Osteoblast (primary cell): Measurements from ENCODE around the gene MANEAL. TPM values are rescaled to one million over a fixed set of nuclear protein-coding genes. Genes with fewer than 3 reads are reported as not detected.

ENCODE experiments used
- DNase-seq: peaks from one replicate; pipeline ENCODE4 v3.0.0; 2011; ENCODE audit warnings: low spot score, mixed read lengths; ENCODE audit not compliant: insufficient read length; ENCODE audit errors: missing footprints
- H2AFZ ChIP-seq: 2 replicates; pipeline ENCODE4 v1.6.0; 2011; ENCODE audit warnings: mild to moderate bottlenecking, low read length
- H3K27ac ChIP-seq: 2 replicates; pipeline ENCODE4 v1.5.1; 2011; ENCODE audit warnings: mild to moderate bottlenecking, low read depth, low read length, moderate library complexity
- H3K27me3 ChIP-seq: 2 replicates; pipeline ENCODE4 v1.6.0; 2012; ENCODE audit warnings: mild to moderate bottlenecking, control low read depth, inconsistent platforms, low read length, moderate library complexity; ENCODE audit not compliant: insufficient read depth
- H3K36me3 ChIP-seq: 2 replicates; pipeline ENCODE4 v1.5.1; 2011; ENCODE audit warnings: mild to moderate bottlenecking, low read length, control low read depth, moderate library complexity; ENCODE audit not compliant: insufficient read depth
- H3K4me1 ChIP-seq: 2 replicates; pipeline ENCODE4 v1.5.1; 2011; ENCODE audit warnings: mild to moderate bottlenecking, low read length, control low read depth, moderate library complexity; ENCODE audit not compliant: insufficient read depth
- H3K4me2 ChIP-seq: 2 replicates; pipeline ENCODE4 v1.6.0; 2011; ENCODE audit warnings: mild to moderate bottlenecking, low read length; ENCODE audit not compliant: insufficient read depth
- H3K4me3 ChIP-seq: fragments of 200-600 bp; sonication (generic); 3 replicates; pipeline ENCODE4 v1.5.1; 2012; ENCODE audit warnings: mild to moderate bottlenecking, low read length, inconsistent platforms; ENCODE audit not compliant: insufficient read depth
- H3K79me2 ChIP-seq: 2 replicates; pipeline ENCODE4 v1.6.0; 2012; ENCODE audit warnings: mild to moderate bottlenecking, low read length, control low read depth, inconsistent platforms; ENCODE audit not compliant: insufficient read depth
- H3K9me3 ChIP-seq: 2 replicates; pipeline ENCODE4 v1.5.1; 2011; ENCODE audit warnings: low read depth, low read length, control low read depth
- H4K20me1 ChIP-seq: 2 replicates; pipeline ENCODE4 v1.6.0; 2012; ENCODE audit warnings: mild to moderate bottlenecking, low read length, control low read depth; ENCODE audit not compliant: insufficient read depth
- total RNA-seq: library from RNA; depleted of rRNA; stranded (reverse); fragments of >200 nt; gene quantifications from 2 replicates; pipeline ENCODE4 v1.2.3, GENCODE V29; 2012
- TF ChIP-seq, protein P1 (sequence below): IDR thresholded peaks from 2 replicates; pipeline ENCODE4 v1.5.1; 2011; ENCODE audit warnings: mild to moderate bottlenecking, low read depth, low read length, moderate library complexity; ENCODE audit errors: extremely low read depth

MANEAL gene
- total RNA-seq, 1 donor: 0.36 TPM

- no peaks in the 10 kb centered on the region for H3K9me3 ChIP-seq
- peaks cover 47% of the 10 kb centered on the region for H3K27me3 ChIP-seq
These were observed 29.7 kb upstream of the MANEAL start for GRCh38 chr1:37763791-37764413.

GRCh38 chr1:37764414-37764825 is 29.2 kb upstream of the MANEAL start:
- Histone ChIP-seq H3K27ac (no peak overlapping the region), H3K4me3 (no peak overlapping the region), H3K27me3 (peaks cover 50% of the 10 kb centered on the region), H3K36me3 (no peaks in the 10 kb centered on the region), H3K9me3 (no peaks in the 10 kb centered on the region), H3K4me2 (no peak overlapping the region), H3K4me1 (no peaks in the 10 kb centered on the region), H3K79me2 (no peaks in the 10 kb centered on the region), H4K20me1 (no peaks in the 10 kb centered on the region), H2AFZ (no peak overlapping the region)
- TF ChIP-seq, protein P1, sequence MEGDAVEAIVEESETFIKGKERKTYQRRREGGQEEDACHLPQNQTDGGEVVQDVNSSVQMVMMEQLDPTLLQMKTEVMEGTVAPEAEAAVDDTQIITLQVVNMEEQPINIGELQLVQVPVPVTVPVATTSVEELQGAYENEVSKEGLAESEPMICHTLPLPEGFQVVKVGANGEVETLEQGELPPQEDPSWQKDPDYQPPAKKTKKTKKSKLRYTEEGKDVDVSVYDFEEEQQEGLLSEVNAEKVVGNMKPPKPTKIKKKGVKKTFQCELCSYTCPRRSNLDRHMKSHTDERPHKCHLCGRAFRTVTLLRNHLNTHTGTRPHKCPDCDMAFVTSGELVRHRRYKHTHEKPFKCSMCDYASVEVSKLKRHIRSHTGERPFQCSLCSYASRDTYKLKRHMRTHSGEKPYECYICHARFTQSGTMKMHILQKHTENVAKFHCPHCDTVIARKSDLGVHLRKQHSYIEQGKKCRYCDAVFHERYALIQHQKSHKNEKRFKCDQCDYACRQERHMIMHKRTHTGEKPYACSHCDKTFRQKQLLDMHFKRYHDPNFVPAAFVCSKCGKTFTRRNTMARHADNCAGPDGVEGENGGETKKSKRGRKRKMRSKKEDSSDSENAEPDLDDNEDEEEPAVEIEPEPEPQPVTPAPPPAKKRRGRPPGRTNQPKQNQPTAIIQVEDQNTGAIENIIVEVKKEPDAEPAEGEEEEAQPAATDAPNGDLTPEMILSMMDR: no peak
- peak; percentile 95 for DNase-seq

More at GRCh38 chr1:37763791-37764413, 29.7 kb upstream of the MANEAL start:
- no peak overlapping the region for H3K4me2 ChIP-seq
- H3K79me2 ChIP-seq: no peaks in the 10 kb centered on the region
- DNase-seq: peak; percentile 67
- H4K20me1 ChIP-seq: no peaks in the 10 kb centered on the region
- TF ChIP-seq, protein P1: no peak
- no peak overlapping the region for H3K27ac ChIP-seq
- no peak overlapping the region for H3K4me3 ChIP-seq
- H3K4me1 ChIP-seq: no peaks in the 10 kb centered on the region
- no peak overlapping the region for H2AFZ ChIP-seq
- H3K36me3 ChIP-seq: no peaks in the 10 kb centered on the region

- TF ChIP-seq, protein P1: no peak
- H3K27ac ChIP-seq: no peak within 1 kb of the TSS
These were observed 28.7 kb upstream of the MANEAL start, which contains the start of gene EPHA10 for GRCh38 chr1:37764888-37765441. TSS of gene EPHA10 (minus strand) at chr1:37765120. CDS start at chr1:37765066, 54 bp downstream.

DNA sequence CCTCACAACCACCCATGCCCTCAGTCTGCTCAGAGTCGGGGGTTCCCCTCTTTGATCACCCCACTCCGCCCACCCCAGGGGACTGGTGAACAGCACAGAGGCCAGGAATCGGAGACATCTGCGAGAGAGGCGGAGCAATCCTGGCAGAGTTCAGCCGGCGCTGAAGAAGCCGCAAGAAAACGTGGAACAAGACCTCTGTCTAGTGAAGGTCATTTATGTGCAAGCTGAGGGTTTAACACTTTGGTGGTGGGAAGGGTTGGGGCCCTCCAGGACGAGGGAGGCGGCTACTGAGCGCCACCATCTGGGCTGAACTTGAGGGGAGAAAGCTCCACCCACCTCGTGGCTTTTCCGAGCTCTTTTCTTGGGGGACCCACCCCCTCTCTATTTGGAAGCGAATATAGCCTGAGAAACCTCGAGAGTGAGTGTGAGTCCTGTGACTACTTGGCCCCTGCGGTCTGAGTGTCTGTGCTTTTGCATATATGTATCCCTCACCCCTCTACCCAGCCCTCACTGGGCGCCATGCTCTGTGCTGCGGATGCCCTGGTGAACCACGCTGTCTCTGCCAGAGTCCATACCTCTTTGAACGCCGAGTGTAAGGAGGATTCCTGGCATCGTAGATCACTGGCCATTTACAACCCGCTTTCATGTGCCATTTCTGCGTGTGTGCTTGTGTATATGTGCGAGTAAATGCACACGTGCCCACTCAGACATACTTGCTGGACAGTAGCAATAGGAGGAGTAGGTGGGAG is 27.6 kb upstream of the MANEAL start:
- TF ChIP-seq, protein P1: no peak
- Histone ChIP-seq H3K4me2 (no peak overlapping the region), H3K27me3 (peaks cover 45% of the 10 kb centered on the region), H2AFZ (no peak overlapping the region), H3K79me2 (no peaks in the 10 kb centered on the region), H3K9me3 (no peaks in the 10 kb centered on the region), H3K36me3 (no peaks in the 10 kb centered on the region), H3K27ac (no peak overlapping the region), H3K4me1 (no peaks in the 10 kb centered on the region), H3K4me3 (no peak overlapping the region), H4K20me1 (no peaks in the 10 kb centered on the region)
- DNase-seq: no peak

More at GRCh38 chr1:37764888-37765441, 28.7 kb upstream of the MANEAL start, which contains the start of gene EPHA10:
- H4K20me1 ChIP-seq: no peaks in the 10 kb centered on the region
- H3K9me3 ChIP-seq: no peaks in the 10 kb centered on the region
- no peak for DNase-seq
- H3K4me2 ChIP-seq: no peak within 1 kb of the TSS
- H3K27me3 ChIP-seq: peaks cover 51% of the 10 kb centered on the region
- H2AFZ ChIP-seq: no peak within 1 kb of the TSS
- no peaks in the 10 kb centered on the region for H3K36me3 ChIP-seq
- H3K4me1 ChIP-seq: no peaks in the 10 kb centered on the region
- H3K79me2 ChIP-seq: no peaks in the 10 kb centered on the region
- H3K4me3 ChIP-seq: no peak within 1 kb of the TSS
